ENCODE measurements around the gene INTU. TPM values are rescaled to one million over a fixed set of nuclear protein-coding genes. Genes with fewer than 3 reads are reported as not detected.

Gene INTU
- total RNA-seq, 1 donor from 2014 or later, result not detected

GRCh38 chr4:127772769-127773671 is 140.3 kb downstream of the INTU start:
- Mint-ChIP-seq H3K27me3 (ENCODE audit: insufficient read depth) (peaks cover 32% of the 10 kb centered on the region), H3K27ac (no peak overlapping the region), H3K9me3 (no peaks in the 10 kb centered on the region), H3K4me1 (ENCODE audit: low read depth) (peaks cover 5% of the 10 kb centered on the region), H3K36me3 (ENCODE audit: low read depth) (no peaks in the 10 kb centered on the region), H3K4me3 (no peak overlapping the region)
- no peak for DNase-seq (ENCODE audit: low spot score)
- intact Hi-C loops (cut with micrococcal nuclease), result no loop called here

GRCh38 chr4:127775843-127776242 is 143.1 kb downstream of the INTU start:
- Mint-ChIP-seq H3K27ac (no peak overlapping the region), H3K4me1 (ENCODE audit: low read depth) (peaks cover 9% of the 10 kb centered on the region), H3K36me3 (ENCODE audit: low read depth) (no peaks in the 10 kb centered on the region), H3K9me3 (no peaks in the 10 kb centered on the region), H3K4me3 (no peak overlapping the region), H3K27me3 (ENCODE audit: insufficient read depth) (peaks cover 43% of the 10 kb centered on the region)
- intact Hi-C loops (cut with micrococcal nuclease), result no loop called here
- DNase-seq (ENCODE audit: low spot score), result no peak

Other genes starting within 250 kb of the INTU start
- gene SLC25A31, start 97.4 kb downstream of the INTU start, total RNA-seq, result not detected in 2 replicates
- 2.5 and 3.8 TPM in 2 replicates for gene HSPA4L, start 149.4 kb downstream of the INTU start, total RNA-seq
- gene PLK4, start 247.9 kb downstream of the INTU start, total RNA-seq, result 40.7 and 41.2 TPM in 2 replicates